Mesothelial cell of epicardium (in vitro differentiated cells): ENCODE results near the gene INHBE. TPM values are rescaled to one million over a fixed set of nuclear protein-coding genes. Genes with fewer than 3 reads are reported as not detected.

Experiments used
- DNase-seq, 2 experiments: peaks; one replicate each; pipeline ENCODE4 v3.0.0; 2021; ENCODE audit warnings: low spot score in 2 of 2; ENCODE audit not compliant: unreplicated experiment in 2 of 2
- H3K27ac Mint-ChIP-seq: 2 replicates; pipeline ENCODE4 v1.8.0; 2021; ENCODE audit warnings: mixed read lengths
- H3K27me3 Mint-ChIP-seq: 2 replicates; pipeline ENCODE4 v1.8.0; 2021; ENCODE audit warnings: low read depth, mixed read lengths
- H3K36me3 Mint-ChIP-seq: 2 replicates; pipeline ENCODE4 v1.8.0; 2021; ENCODE audit warnings: mixed read lengths
- H3K4me1 Mint-ChIP-seq: 2 replicates; pipeline ENCODE4 v1.8.0; 2021; ENCODE audit warnings: mixed read lengths
- H3K4me3 Mint-ChIP-seq: 2 replicates; pipeline ENCODE4 v1.8.0; 2021; ENCODE audit warnings: mild to moderate bottlenecking, moderate library complexity, mixed read lengths
- H3K9me3 Mint-ChIP-seq: 2 replicates; pipeline ENCODE4 v1.8.0; 2021; ENCODE audit warnings: mixed read lengths
- CTCF ChIP-seq: fragments of 200-600 bp; sonication (generic); IDR thresholded peaks from one replicate; pipeline ENCODE4 v1.5.0; 2021; ENCODE audit warnings: antibody characterized with exemption; ENCODE audit not compliant: unreplicated experiment
- total RNA-seq: library from RNA; stranded (reverse); gene quantifications from 3 replicates; pipeline ENCODE4 v1.2.1, GENCODE V29; 2021

Gene INHBE
- total RNA-seq, 1 donor from 2014 or later, result 0.09 TPM

DNA sequence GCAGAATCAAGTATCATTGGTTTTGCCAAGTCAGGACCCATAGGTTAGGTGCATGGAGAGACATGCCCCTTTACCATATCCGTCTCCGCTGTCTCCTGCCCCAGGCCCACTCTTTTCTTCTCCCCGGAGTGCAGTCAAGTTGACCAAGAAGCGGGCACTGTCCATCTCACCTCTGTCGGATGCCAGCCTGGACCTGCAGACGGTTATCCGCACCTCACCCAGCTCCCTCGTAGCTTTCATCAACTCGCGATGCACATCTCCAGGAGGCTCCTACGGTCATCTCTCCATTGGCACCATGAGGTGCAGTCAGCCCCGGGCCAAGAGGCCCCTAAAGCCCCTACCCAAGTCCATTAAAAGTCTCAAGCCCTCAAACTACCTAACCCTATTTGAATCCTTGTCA is 9.5 kb downstream of the INHBE start:
- Mint-ChIP-seq H3K4me3 (no peak overlapping the region), H3K27me3 (peaks cover 83% of the 10 kb centered on the region), H3K36me3 (no peaks in the 10 kb centered on the region), H3K27ac (no peak overlapping the region), H3K4me1 (peaks cover 20% of the 10 kb centered on the region), H3K9me3 (no peaks in the 10 kb centered on the region)
- DNase-seq, result no peak
- no peak for TF ChIP-seq CTCF

GRCh38 chr12:57465030-57465746 is 10.1 kb downstream of the INHBE start:
- no peaks in the 10 kb centered on the region for H3K36me3 Mint-ChIP-seq
- no peak for TF ChIP-seq CTCF
- H3K4me1 Mint-ChIP-seq, result peaks cover 17% of the 10 kb centered on the region
- no peak overlapping the region for H3K27ac Mint-ChIP-seq
- no peak for DNase-seq
- H3K4me3 Mint-ChIP-seq, result no peak overlapping the region
- peaks cover 86% of the 10 kb centered on the region for H3K27me3 Mint-ChIP-seq
- H3K9me3 Mint-ChIP-seq, result no peaks in the 10 kb centered on the region

GRCh38 chr12:57465747-57466505 is 10.8 kb downstream of the INHBE start:
- no peak for DNase-seq
- Mint-ChIP-seq H3K27me3 (peaks cover 87% of the 10 kb centered on the region), H3K4me3 (no peak overlapping the region), H3K9me3 (no peaks in the 10 kb centered on the region), H3K27ac (no peak overlapping the region), H3K36me3 (no peaks in the 10 kb centered on the region), H3K4me1 (peaks cover 12% of the 10 kb centered on the region)
- no peak for TF ChIP-seq CTCF

DNA sequence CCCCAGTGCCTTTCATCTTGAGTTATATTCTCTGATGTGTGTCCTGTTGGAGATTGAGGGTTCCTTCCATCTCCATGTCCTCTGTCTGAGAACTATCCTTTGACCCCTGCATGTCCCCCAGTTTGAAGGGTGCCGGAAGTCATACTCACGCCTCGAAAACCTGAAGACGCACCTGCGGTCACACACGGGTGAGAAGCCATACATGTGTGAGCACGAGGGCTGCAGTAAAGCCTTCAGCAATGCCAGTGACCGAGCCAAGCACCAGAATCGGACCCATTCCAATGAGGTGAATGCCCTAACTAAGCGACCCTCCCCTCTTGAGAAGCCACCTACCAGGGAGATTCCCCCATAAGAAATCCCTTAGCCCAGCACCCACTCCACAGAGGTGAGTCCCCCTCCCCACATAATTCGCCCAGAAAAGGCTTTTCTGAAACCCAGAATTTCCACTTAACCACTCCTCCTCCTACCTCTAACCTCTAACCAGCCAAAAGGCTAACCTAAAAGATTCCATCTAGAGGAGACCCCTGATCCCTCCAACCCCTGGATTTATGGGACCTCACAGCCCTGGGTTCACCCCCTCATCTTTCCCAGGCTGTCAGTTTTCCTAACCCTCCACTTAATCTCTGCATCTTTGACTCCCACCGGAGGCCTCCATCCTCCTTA is 12.2 kb downstream of the INHBE start:
- Mint-ChIP-seq H3K9me3 (no peaks in the 10 kb centered on the region), H3K36me3 (no peaks in the 10 kb centered on the region), H3K27ac (no peak overlapping the region), H3K4me3 (no peak overlapping the region), H3K4me1 (peaks cover 6% of the 10 kb centered on the region), H3K27me3 (peaks cover 92% of the 10 kb centered on the region)
- no peak for DNase-seq
- no peak for TF ChIP-seq CTCF

DNA sequence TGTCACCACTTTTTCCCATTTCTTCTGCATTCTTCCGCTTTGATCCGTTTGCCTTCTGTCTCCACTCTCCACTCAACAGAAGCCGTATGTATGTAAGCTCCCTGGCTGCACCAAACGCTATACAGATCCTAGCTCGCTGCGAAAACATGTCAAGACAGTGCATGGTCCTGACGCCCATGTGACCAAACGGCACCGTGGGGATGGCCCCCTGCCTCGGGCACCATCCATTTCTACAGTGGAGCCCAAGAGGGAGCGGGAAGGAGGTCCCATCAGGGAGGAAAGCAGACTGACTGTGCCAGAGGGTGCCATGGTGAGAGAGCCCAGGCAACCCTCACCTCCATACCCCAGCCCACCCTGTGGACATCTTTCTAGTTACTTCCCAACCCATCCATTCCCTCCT is 12.8 kb downstream of the INHBE start:
- H3K27ac Mint-ChIP-seq, result no peak overlapping the region
- no peak for TF ChIP-seq CTCF
- peaks cover under 1% of the 10 kb centered on the region for H3K4me1 Mint-ChIP-seq
- peaks cover 92% of the 10 kb centered on the region for H3K27me3 Mint-ChIP-seq
- H3K9me3 Mint-ChIP-seq, result no peaks in the 10 kb centered on the region
- H3K36me3 Mint-ChIP-seq, result no peaks in the 10 kb centered on the region
- H3K4me3 Mint-ChIP-seq, result no peak overlapping the region
- DNase-seq, result no peak
